ENCODE results near the gene CYP27A1.
A peak's percentile ranks its signal among the peaks of the same experiment; 100 is the strongest.

The CYP27A1 gene

DNA sequence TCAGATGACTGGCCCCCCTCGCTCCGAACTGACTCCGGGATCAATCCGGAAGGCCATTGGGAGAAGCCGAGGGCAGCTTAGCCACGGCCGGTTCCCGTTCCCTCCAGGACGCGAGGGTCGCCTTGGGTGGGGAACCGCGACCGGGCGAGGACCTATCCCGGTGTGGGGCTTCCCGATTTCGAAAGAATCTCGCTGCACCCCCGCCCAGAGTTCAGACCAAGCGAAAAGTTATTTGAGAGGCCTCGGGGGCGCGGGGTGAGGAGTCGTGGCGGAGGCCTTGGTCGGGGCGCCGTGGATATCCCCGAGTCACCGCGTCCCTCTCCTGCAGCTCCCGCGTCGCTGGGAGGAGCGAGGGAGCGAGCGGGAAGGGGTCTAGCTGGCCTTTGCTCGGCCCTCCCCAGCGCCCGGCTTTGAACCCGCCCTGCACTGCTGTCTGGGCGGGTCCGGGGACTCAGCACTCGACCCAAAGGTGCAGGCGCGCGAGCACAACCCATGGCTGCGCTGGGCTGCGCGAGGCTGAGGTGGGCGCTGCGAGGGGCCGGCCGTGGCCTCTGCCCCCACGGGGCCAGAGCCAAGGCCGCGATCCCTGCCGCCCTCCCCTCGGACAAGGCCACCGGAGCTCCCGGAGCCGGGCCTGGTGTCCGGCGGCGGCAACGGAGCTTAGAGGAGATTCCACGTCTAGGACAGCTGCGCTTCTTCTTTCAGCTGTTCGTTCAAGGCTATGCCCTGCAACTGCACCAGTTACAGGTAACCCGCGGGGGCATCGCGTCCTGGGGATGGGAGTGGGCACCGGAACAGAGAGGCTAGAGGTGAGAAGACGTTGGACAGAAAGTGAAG, at the start of gene CYP27A1:
CYP27A1 (plus strand) TSS at position 457 of the 837 bp plus-strand sequence; CDS start at position 493, 36 bp downstream.
- Histone ChIP-seq H3K9ac (ENCODE audit: low read depth, low read length) (peak within 1 kb of the TSS; percentile 49), H3K4me1 (ENCODE audit: insufficient read depth, low read length) (peaks cover 4% of the 10 kb centered on the region; the same call in 1 of the 2 replicates)

DNA sequence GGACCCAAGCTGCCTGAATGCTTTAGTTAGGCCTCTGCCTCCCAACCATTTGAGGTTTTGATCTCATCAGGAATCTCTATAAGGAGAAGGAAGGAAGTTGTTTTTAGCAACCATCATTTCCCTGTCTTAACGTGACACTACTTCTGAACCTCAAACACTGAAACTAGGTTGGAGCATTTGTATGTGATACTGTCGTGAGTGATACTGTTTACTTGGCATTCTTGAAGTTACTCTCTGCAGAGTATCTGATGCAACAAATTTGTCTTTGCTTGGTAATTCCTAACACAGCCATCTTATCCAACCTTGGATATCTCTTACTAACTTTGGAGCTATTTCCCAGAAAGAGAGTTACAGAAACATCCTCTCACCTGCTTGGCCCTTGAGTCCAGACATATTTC, 49.2 kb upstream of the CYP27A1 start:
- Histone ChIP-seq H3K36me3 (ENCODE audit: insufficient read depth, low read depth, low read length) (peaks cover 40% of the 10 kb centered on the region), H3K9ac (ENCODE audit: low read depth, low read length) (0 out of 2 replicates have a peak overlapping the region, but pooled peaks have one; percentile 21), H3K27ac (ENCODE audit: low read length) (peak overlapping the region; percentile 10)

More for the DNA sequence above, at the start of gene CYP27A1:
- Histone ChIP-seq H3K27me3 (ENCODE audit: insufficient read depth, low read length) (peaks cover 46% of the 10 kb centered on the region), H3K27ac (ENCODE audit: low read length) (no peak within 1 kb of the TSS), H3K36me3 (ENCODE audit: insufficient read depth, low read depth, low read length) (no peaks in the 10 kb centered on the region), H3K4me3 (ENCODE audit: low read length) (peak within 1 kb of the TSS; percentile 73), H3K9me3 (ENCODE audit: insufficient read depth, low read depth, low read length) (no peaks in the 10 kb centered on the region; the same call in 1 of the 2 replicates)

DNA sequence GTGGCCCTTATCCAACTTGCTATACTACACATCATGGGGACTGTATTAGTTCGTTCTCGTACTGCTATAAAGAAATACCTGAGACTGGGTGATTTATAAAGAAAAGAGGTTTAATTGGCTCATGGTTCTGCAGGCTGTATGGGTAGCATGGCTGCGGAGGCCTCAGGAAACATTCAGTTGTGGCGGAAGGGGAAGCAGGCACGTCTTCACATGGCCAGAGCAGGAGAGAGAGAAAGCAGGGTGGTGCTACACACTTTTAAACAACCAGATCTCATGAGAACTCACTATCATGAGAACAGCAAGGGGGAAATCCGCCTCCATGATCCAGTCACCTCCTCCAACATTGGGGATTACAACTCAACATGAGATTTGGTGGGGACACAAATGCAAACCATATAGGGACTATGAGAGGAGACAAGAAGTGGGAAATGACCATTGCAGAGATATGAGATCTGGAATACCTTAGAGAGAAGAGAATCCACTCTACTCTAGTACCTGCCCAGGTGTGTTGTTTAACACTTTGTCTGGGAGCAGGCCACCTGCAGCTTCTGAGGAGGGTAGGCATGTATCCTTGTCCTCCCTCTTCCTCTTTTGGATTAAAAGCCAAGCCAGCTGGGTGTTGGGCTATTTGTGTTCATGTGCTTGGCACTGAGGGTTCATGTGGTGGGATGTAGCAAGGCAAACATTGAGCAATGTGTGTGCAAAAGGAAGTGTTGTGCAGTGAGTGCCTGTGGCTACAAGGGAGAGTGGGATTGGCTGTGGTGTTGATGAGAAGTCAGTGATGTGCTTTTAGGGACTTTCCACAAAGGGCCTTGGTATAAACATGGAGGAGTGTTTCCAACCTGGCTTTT, 48.6 kb upstream of the CYP27A1 start:
- Histone ChIP-seq H3K27me3 (ENCODE audit: insufficient read depth, low read length) (no peaks in the 10 kb centered on the region), H3K4me1 (ENCODE audit: insufficient read depth, low read length) (peaks cover 25% of the 10 kb centered on the region), H3K36me3 (ENCODE audit: insufficient read depth, low read depth, low read length) (peaks cover 46% of the 10 kb centered on the region), H3K4me3 (ENCODE audit: low read length) (no peak overlapping the region), H3K27ac (ENCODE audit: low read length) (no peak overlapping the region), H3K9ac (ENCODE audit: low read depth, low read length) (peak overlapping the region; percentile 39; the same call in 1 of the 2 replicates), H3K9me3 (ENCODE audit: insufficient read depth, low read depth, low read length) (no peaks in the 10 kb centered on the region)

More for the DNA sequence above, 49.2 kb upstream of the CYP27A1 start:
- Histone ChIP-seq H3K27me3 (ENCODE audit: insufficient read depth, low read length) (no peaks in the 10 kb centered on the region), H3K4me3 (ENCODE audit: low read length) (no peak overlapping the region), H3K4me1 (ENCODE audit: insufficient read depth, low read length) (peaks cover 25% of the 10 kb centered on the region), H3K9me3 (ENCODE audit: insufficient read depth, low read depth, low read length) (0 out of 2 replicates have a peak, but pooled peaks cover under 1% of the 10 kb centered on the region)

DNA sequence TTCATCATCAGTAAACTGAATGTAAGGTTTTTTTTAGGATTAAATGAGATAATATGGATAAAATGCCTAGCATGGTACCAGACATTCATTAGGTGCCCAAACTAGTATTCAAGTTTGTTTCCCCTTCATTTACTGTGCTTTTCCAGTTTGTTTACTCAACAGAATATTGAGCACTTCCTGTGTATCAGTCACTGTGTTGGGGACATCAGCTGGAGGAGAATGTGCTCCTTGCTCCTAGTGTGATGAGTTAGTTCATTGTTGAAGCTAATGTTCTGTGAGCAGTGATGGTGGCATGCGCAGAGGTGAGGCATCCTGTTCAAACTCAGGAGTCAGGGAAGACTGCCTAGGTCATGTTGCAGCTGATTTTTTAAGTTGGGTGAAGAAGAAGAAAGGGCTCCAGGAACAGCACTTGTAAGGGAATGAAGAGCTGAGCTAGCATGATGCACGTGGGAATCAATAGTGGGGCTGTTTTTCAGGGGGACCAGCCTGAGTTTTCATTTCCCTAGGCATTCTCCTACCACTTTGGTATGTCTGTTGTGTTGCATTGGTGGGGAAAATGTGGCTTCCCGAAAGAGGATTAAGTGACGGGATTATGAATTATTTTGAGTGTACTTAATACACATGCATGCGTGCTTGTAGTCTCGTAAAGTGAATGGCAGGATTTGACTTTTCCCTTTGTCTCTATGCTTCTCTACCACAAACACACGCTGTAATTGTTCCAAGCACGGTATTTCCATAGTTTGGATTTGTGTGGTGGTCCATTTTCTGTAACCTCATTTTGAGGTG, 47.6 kb upstream of the CYP27A1 start:
- Histone ChIP-seq H3K27ac (ENCODE audit: low read length) (no peak overlapping the region), H3K9me3 (ENCODE audit: insufficient read depth, low read depth, low read length) (no peaks in the 10 kb centered on the region), H3K4me3 (ENCODE audit: low read length) (no peak overlapping the region), H3K36me3 (ENCODE audit: insufficient read depth, low read depth, low read length) (peaks cover 56% of the 10 kb centered on the region), H3K4me1 (ENCODE audit: insufficient read depth, low read length) (peaks cover 25% of the 10 kb centered on the region), H3K9ac (ENCODE audit: low read depth, low read length) (no peak overlapping the region), H3K27me3 (ENCODE audit: insufficient read depth, low read length) (no peaks in the 10 kb centered on the region)

DNA sequence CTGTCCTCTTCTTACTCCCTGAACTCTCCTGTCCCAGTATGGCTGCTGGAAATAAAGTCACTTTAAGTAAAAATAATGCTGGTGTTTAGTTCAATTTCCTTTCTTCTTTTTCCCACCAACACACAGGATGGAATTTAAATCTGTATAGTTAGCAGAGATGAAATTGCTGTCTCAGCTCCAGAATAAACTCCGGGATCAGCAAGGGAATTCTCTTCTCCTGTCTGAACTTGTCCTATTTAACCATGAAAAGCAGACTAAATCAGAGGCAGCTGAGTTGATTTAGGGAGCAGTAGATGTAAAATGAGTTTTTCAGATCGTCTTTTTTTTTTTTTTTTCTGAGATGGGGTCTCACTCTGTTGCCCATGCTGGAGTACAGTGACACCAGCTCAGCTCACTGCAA, 45.4 kb upstream of the CYP27A1 start:
- no peak overlapping the region for H3K4me3 ChIP-seq (ENCODE audit: low read length)
- H3K36me3 ChIP-seq (ENCODE audit: insufficient read depth, low read depth, low read length) = peaks cover 78% of the 10 kb centered on the region
- H3K4me1 ChIP-seq (ENCODE audit: insufficient read depth, low read length) = peaks cover 22% of the 10 kb centered on the region
- no peaks in the 10 kb centered on the region for H3K9me3 ChIP-seq (ENCODE audit: insufficient read depth, low read depth, low read length)
- no peak overlapping the region for H3K27ac ChIP-seq (ENCODE audit: low read length)
- no peaks in the 10 kb centered on the region for H3K27me3 ChIP-seq (ENCODE audit: insufficient read depth, low read length)
- no peak overlapping the region for H3K9ac ChIP-seq (ENCODE audit: low read depth, low read length)

DNA sequence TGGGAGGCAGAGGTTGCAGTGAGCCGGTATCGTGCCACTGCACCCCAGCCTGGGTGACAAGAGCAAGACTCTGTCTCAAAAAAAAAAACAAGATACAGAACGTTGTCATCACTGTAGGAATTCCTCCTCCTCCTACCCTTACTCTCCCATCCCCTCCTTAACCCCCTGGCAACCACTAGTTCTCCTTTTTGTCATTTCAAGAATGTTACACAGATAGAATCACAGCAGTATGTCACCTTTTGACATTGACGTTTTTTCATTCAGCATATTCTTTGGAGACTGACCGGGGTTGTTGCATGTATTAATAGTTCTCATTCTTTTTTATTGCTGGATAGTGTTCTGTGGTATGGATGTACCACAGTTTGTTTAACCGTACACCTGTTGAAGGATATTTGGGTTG, 38.9 kb upstream of the CYP27A1 start:
- no peaks in the 10 kb centered on the region for H3K27me3 ChIP-seq (ENCODE audit: insufficient read depth, low read length)
- no peak overlapping the region for H3K9ac ChIP-seq (ENCODE audit: low read depth, low read length)
- H3K36me3 ChIP-seq (ENCODE audit: insufficient read depth, low read depth, low read length) = peaks cover 91% of the 10 kb centered on the region
- no peaks in the 10 kb centered on the region for H3K4me1 ChIP-seq (ENCODE audit: insufficient read depth, low read length)
- no peak overlapping the region for H3K27ac ChIP-seq (ENCODE audit: low read length)
- no peak overlapping the region for H3K4me3 ChIP-seq (ENCODE audit: low read length)
- no peaks in the 10 kb centered on the region for H3K9me3 ChIP-seq (ENCODE audit: insufficient read depth, low read depth, low read length)

DNA sequence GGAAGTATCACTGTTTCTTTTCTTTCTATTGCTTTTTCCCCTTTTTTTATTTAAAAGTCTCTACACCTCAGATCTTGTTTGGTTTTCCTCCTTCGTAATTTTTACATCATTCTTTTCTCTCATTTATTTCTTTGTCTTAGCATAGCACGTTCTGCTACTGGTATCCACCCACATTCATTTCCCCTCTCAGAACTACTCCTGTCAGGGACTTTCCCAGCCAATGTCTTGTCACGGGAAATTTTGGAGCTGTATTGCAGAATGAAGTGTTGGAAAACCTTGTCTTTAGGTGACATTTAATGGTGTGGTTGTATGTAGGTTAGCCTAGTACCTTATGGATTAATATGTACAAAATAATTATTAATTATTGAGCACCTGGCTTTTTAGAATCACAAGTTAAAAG, 37.3 kb upstream of the CYP27A1 start:
- no peak overlapping the region for H3K9ac ChIP-seq (ENCODE audit: low read depth, low read length)
- peaks cover 91% of the 10 kb centered on the region for H3K36me3 ChIP-seq (ENCODE audit: insufficient read depth, low read depth, low read length)
- H3K27ac ChIP-seq (ENCODE audit: low read length) = no peak overlapping the region
- H3K4me3 ChIP-seq (ENCODE audit: low read length) = no peak overlapping the region
- no peaks in the 10 kb centered on the region for H3K27me3 ChIP-seq (ENCODE audit: insufficient read depth, low read length)
- H3K4me1 ChIP-seq (ENCODE audit: insufficient read depth, low read length) = no peaks in the 10 kb centered on the region
- no peaks in the 10 kb centered on the region for H3K9me3 ChIP-seq (ENCODE audit: insufficient read depth, low read depth, low read length)

DNA sequence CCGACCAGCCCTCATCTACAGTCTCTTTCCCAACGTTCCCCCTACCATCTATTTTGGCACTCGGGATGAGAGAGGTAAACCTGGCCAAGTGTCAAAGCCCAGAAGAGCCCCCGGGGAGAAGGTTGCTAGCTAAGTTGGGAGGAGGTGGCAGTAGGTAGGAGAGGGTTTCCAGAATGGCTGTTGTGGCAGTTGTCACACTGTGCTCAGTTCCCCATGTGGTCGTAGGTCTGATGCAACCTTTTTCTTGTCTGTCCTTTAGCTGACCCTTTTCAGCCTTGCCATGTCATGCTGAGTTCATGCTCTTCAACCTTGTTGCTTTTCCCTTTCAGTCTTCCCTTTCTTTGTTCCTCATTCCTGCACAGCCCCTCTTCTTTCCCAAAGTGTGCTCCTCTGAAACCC, 36.8 kb upstream of the CYP27A1 start:
- Histone ChIP-seq H3K4me1 (ENCODE audit: insufficient read depth, low read length) (no peaks in the 10 kb centered on the region), H3K9ac (ENCODE audit: low read depth, low read length) (no peak overlapping the region), H3K27me3 (ENCODE audit: insufficient read depth, low read length) (no peaks in the 10 kb centered on the region), H3K36me3 (ENCODE audit: insufficient read depth, low read depth, low read length) (peaks cover 91% of the 10 kb centered on the region), H3K4me3 (ENCODE audit: low read length) (no peak overlapping the region), H3K27ac (ENCODE audit: low read length) (no peak overlapping the region), H3K9me3 (ENCODE audit: insufficient read depth, low read depth, low read length) (no peaks in the 10 kb centered on the region)

DNA sequence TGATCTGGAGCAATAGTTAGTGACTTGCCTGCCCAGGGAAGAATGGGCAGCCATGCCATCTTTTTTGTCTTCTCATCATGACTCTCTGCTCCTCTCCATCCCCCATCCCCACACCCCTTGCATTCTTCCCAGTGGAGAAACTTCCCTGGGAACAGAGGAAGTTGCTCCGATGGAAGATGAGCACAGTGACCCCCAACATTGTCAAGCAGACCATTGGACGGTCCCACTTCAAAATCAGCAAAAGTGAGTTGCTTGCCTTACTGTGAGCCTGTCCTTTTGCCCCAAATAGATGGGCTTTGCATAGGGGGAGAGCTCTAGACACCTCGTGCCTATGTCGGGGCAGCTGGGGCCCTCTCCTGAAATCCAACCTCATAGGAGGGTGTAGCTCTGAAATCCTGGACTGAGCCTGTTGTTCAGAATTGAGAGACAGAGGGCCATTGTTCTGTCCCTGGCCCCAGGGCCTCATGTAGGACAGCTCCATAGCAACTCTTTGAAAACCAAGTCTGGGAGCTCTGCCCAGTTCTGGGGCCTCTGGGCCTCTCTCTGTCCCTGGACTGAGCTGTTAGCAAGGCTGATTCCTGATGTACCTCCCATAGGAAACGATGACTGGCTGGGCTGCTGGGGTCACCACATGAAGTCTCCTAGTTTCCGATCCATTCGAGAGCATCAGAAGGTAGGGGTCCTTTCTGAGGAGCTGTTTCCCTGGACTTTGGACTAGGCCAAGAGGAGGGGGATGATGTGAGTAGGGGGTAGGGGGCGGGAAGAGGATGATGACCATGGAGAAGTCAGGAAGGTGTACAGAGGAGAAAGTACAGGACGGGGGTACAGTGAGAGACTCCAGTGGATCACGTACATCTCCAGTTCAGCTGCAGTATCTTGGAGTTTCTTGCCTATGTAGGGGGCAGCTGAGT, 36.1 kb upstream of the CYP27A1 start:
- Histone ChIP-seq H3K9ac (ENCODE audit: low read depth, low read length) (no peak overlapping the region), H3K27ac (ENCODE audit: low read length) (no peak overlapping the region), H3K4me1 (ENCODE audit: insufficient read depth, low read length) (no peaks in the 10 kb centered on the region), H3K27me3 (ENCODE audit: insufficient read depth, low read length) (no peaks in the 10 kb centered on the region), H3K9me3 (ENCODE audit: insufficient read depth, low read depth, low read length) (no peaks in the 10 kb centered on the region), H3K36me3 (ENCODE audit: insufficient read depth, low read depth, low read length) (peaks cover 91% of the 10 kb centered on the region), H3K4me3 (ENCODE audit: low read length) (no peak overlapping the region)

DNA sequence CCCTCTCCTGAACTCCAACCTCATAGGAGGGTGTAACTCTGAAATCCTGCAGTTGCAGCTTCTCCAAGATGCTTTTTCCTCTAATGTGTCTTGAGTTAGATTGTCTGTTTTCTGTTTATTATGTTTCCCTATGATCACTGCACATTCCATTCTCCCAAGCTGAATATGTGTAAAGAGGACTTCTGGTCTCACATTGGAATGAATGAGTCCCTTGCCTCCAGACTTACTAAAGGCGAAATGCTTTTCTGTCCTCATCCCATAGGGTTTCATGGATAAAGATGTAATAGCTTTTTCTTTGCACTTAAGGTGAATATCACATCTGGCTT, 35.5 kb upstream of the CYP27A1 start:
- Histone ChIP-seq H3K9ac (ENCODE audit: low read depth, low read length) (no peak overlapping the region), H3K4me3 (ENCODE audit: low read length) (no peak overlapping the region), H3K27ac (ENCODE audit: low read length) (no peak overlapping the region), H3K27me3 (ENCODE audit: insufficient read depth, low read length) (no peaks in the 10 kb centered on the region), H3K4me1 (ENCODE audit: insufficient read depth, low read length) (no peaks in the 10 kb centered on the region), H3K9me3 (ENCODE audit: insufficient read depth, low read depth, low read length) (no peaks in the 10 kb centered on the region), H3K36me3 (ENCODE audit: insufficient read depth, low read depth, low read length) (peaks cover 91% of the 10 kb centered on the region)
